Endothelial cell of umbilical vein (primary cell): Measurements from ENCODE around the gene MIER2.
A peak's percentile ranks its signal among the peaks of the same experiment; 100 is the strongest.

Source experiments
- CTCF ChIP-seq, 2 donors: IDR thresholded peaks; 1 replicate in 1 of 2; 2 replicates in 1 of 2; pipeline ENCODE4 v1.5.1; 2011; ENCODE audit warnings: low read length in 2 of 2, mild to moderate bottlenecking in 2 of 2, moderate library complexity in 2 of 2, control low read depth in 1 of 2, inconsistent platforms in 1 of 2, low read depth in 1 of 2; ENCODE audit not compliant: insufficient read depth in 1 of 2; ENCODE audit errors: extremely low read depth in 1 of 2
- EZH2 ChIP-seq: IDR thresholded peaks from 2 replicates; pipeline ENCODE4 v1.6.1; 2012; ENCODE audit warnings: borderline replicate concordance, low read depth, mild to moderate bottlenecking, moderate library complexity, low read length, inconsistent platforms; ENCODE audit not compliant: severe bottlenecking
- JUN ChIP-seq: IDR thresholded peaks from 2 replicates; pipeline ENCODE4 v1.6.1; 2011; ENCODE audit warnings: borderline replicate concordance, low read depth; ENCODE audit not compliant: insufficient read length, insufficient read depth
- MAX ChIP-seq: IDR thresholded peaks from 2 replicates; pipeline ENCODE4 v1.6.1; 2011; ENCODE audit not compliant: insufficient read depth, insufficient read length
- MYC ChIP-seq: IDR thresholded peaks from one replicate; pipeline ENCODE4 v1.6.1; 2011; ENCODE audit warnings: mild to moderate bottlenecking, low read depth, low read length
- POLR2A ChIP-seq: IDR thresholded peaks from 2 replicates; pipeline ENCODE4 v1.6.1; 2012; ENCODE audit warnings: low read depth, mild to moderate bottlenecking, control low read depth, low read length
- POLR2AphosphoS5 ChIP-seq: IDR thresholded peaks from 2 replicates; pipeline ENCODE4 v1.6.1; 2012; ENCODE audit warnings: low read depth, mild to moderate bottlenecking, control low read depth, low read length, moderate library complexity; ENCODE audit not compliant: insufficient read depth

- TF ChIP-seq CTCF (IDR thresholded peaks at IDR 0.05; ENCODE audit: extremely low read depth in 1 of 2, insufficient read depth in 1 of 2, low read depth in 1 of 2, low read length in 2 of 2), result no peak
- TF ChIP-seq MAX, result peak; percentile 92
- TF ChIP-seq POLR2A, result no peak
- TF ChIP-seq POLR2AphosphoS5, result peak; percentile 61
- TF ChIP-seq JUN, result no peak
- TF ChIP-seq MYC, result no peak
- TF ChIP-seq EZH2, result no peak
Observed at GRCh38 chr19:344625-345319, at the start of gene MIER2.
